ENCODE data around the gene PTGES3. TPM values are rescaled to one million over a fixed set of nuclear protein-coding genes. Genes with fewer than 3 reads are reported as not detected.

PTGES3 gene
- total and polyA plus RNA-seq, 4 donors, result 65.0 to 94.1 (median 81.3) TPM

- TF ChIP-seq CTCF (IDR thresholded peaks at IDR 0.05; ENCODE audit: low read depth, low read length, missing input control), result no peak
- no peak for TF ChIP-seq SP1 (IDR thresholded peaks at IDR 0.05)
- no peak for TF ChIP-seq JUND (IDR thresholded peaks at IDR 0.05)
- no peak for TF ChIP-seq GABPA (IDR thresholded peaks at IDR 0.05 in 1 of 2, conservative IDR thresholded peaks at IDR 0.05 in 1 of 2)
- no peak for TF ChIP-seq HNF4G (IDR thresholded peaks at IDR 0.05)
- TF ChIP-seq HNF4A (conservative IDR thresholded peaks at IDR 0.05), result no peak
- TF ChIP-seq TAF1 (conservative IDR thresholded peaks at IDR 0.05), result no peak
- TF ChIP-seq FOXA2 (IDR thresholded peaks at IDR 0.05), result no peak
- TF ChIP-seq ATF3 (IDR thresholded peaks at IDR 0.05), result no peak
- no peak for TF ChIP-seq MAX (IDR thresholded peaks at IDR 0.05)
These were observed 9.2 kb downstream of the PTGES3 start (continued) for GRCh38 chr12:56678852-56679251.

GRCh38 chr12:56677680-56678079, 10.4 kb downstream of the PTGES3 start:
- TF ChIP-seq RAD21 (IDR thresholded peaks at IDR 0.05) (no peak), FOXA1 (IDR thresholded peaks at IDR 0.05) (no peak), CTCF (IDR thresholded peaks at IDR 0.05; ENCODE audit: low read depth, low read length, missing input control) (no peak), FOXA2 (IDR thresholded peaks at IDR 0.05) (no peak), EGR1 (IDR thresholded peaks at IDR 0.05; ENCODE audit: low read depth in 2 of 2) (no peak), TAF1 (conservative IDR thresholded peaks at IDR 0.05) (no peak)
- Histone ChIP-seq H3K27ac (ENCODE audit: low read depth in 1 of 2, low read length in 2 of 2) (no peak overlapping the region), H3K4me3 (ENCODE audit: low read depth in 1 of 3, low read length in 3 of 3) (no peak overlapping the region), H3K4me1 (ENCODE audit: control insufficient read depth in 4 of 4, insufficient read depth in 4 of 4, low read length in 3 of 4) (peaks cover 7 to 19% (median 15%) of the 10 kb centered on the region in 4 donors), H3K27me3 (ENCODE audit: control insufficient read depth in 4 of 4, insufficient read depth in 4 of 4, low read length in 3 of 4) (no peaks in the 10 kb centered on the region), H3K9ac (ENCODE audit: low read depth in 1 of 2, low read length in 2 of 2) (no peak overlapping the region), H3K9me3 (ENCODE audit: control insufficient read depth in 4 of 4, low read length in 3 of 4) (no peaks in the 10 kb centered on the region), H3K36me3 (ENCODE audit: control insufficient read depth in 4 of 4, insufficient read depth in 3 of 4, low read depth in 1 of 4, low read length in 3 of 4) (peaks cover 0 to 7% (median 4%) of the 10 kb centered on the region in 4 donors)
- WGBS, result 82% methylated on average over 1 of the region's 1 CpG
- DNase-seq (ENCODE audit: low spot score), result no peak

- WGBS, result 75% methylated on average over 11 of the region's 11 CpGs
- H3K9me3 ChIP-seq (ENCODE audit: control insufficient read depth in 4 of 4, low read length in 3 of 4), result no peaks in the 10 kb centered on the region
- no peak overlapping the region for H3K9ac ChIP-seq (ENCODE audit: low read depth in 1 of 2, low read length in 2 of 2)
- H3K36me3 ChIP-seq (ENCODE audit: control insufficient read depth in 4 of 4, insufficient read depth in 3 of 4, low read depth in 1 of 4, low read length in 3 of 4), result peaks cover 0 to 8% (median 7%) of the 10 kb centered on the region in 4 donors
- H3K4me1 ChIP-seq (ENCODE audit: control insufficient read depth in 4 of 4, insufficient read depth in 4 of 4, low read length in 3 of 4), result peaks cover 6 to 22% (median 18%) of the 10 kb centered on the region in 4 donors
- no peak overlapping the region for H3K27ac ChIP-seq (ENCODE audit: low read depth in 1 of 2, low read length in 2 of 2)
- H3K4me3 ChIP-seq (ENCODE audit: low read depth in 1 of 3, low read length in 3 of 3), result no peak overlapping the region
- no peak for DNase-seq (ENCODE audit: low spot score)
- no peaks in the 10 kb centered on the region for H3K27me3 ChIP-seq (ENCODE audit: control insufficient read depth in 4 of 4, insufficient read depth in 4 of 4, low read length in 3 of 4)
- TF ChIP-seq MAX (IDR thresholded peaks at IDR 0.05) (no peak), ZBTB33 (IDR thresholded peaks at IDR 0.05) (no peak), SP1 (IDR thresholded peaks at IDR 0.05) (no peak), FOXA1 (IDR thresholded peaks at IDR 0.05) (no peak), REST (IDR thresholded peaks at IDR 0.05) (no peak), TAF1 (conservative IDR thresholded peaks at IDR 0.05) (no peak), RXRA (IDR thresholded peaks at IDR 0.05) (no peak), JUND (IDR thresholded peaks at IDR 0.05) (no peak), GABPA (IDR thresholded peaks at IDR 0.05 in 1 of 2, conservative IDR thresholded peaks at IDR 0.05 in 1 of 2) (no peak), EGR1 (IDR thresholded peaks at IDR 0.05; ENCODE audit: low read depth in 2 of 2) (no peak), FOXA2 (IDR thresholded peaks at IDR 0.05) (no peak), YY1 (IDR thresholded peaks at IDR 0.05) (no peak), NR2F2 (IDR thresholded peaks at IDR 0.05) (no peak), HNF4A (conservative IDR thresholded peaks at IDR 0.05) (no peak)
These were observed 11.1 kb downstream of the PTGES3 start for GRCh38 chr12:56676851-56677580.

Measured in liver (tissue), 9 donors.